Activated CD4-positive, alpha-beta memory T cell treated with anti-CD3 and anti-CD28 coated beads, Interleukin-2, amount 10 ng/mL, durations not matched to agents 7 days and 5 days (primary cell): ENCODE data around the gene HUNK. TPM values are rescaled to one million over a fixed set of nuclear protein-coding genes. Genes with fewer than 3 reads are reported as not detected.

Experiments used
- CTCF ChIA-PET: fragments of 350-600 bp; sonication (Branson Sonifier 250); formaldehyde crosslinking; loops from one replicate; lab custom pipeline; 2021; ENCODE audit warnings: antibody characterized with exemption, inconsistent platforms; lab: Charles Lee
- POLR2A ChIA-PET: fragments of 350-600 bp; sonication (Branson Sonifier 250); formaldehyde crosslinking; loops from one replicate; lab custom pipeline; 2021; ENCODE audit warnings: antibody characterized with exemption; lab: Charles Lee
- DNase-seq: peaks from one replicate; pipeline ENCODE4 v3.0.0-alpha.2; 2020
- H3K27ac Mint-ChIP-seq: one replicate; pipeline ENCODE4 v1.8.0; 2021; ENCODE audit warnings: mild to moderate bottlenecking, mixed read lengths
- H3K27me3 Mint-ChIP-seq: one replicate; pipeline ENCODE4 v1.8.0; 2021; ENCODE audit warnings: mixed read lengths
- H3K36me3 Mint-ChIP-seq: one replicate; pipeline ENCODE4 v1.8.0; 2021; ENCODE audit warnings: low read depth, mixed read lengths
- H3K4me1 Mint-ChIP-seq: one replicate; pipeline ENCODE4 v1.8.0; 2021; ENCODE audit warnings: mixed read lengths
- H3K4me3 Mint-ChIP-seq: one replicate; pipeline ENCODE4 v1.8.0; 2021; ENCODE audit warnings: mild to moderate bottlenecking, mixed read lengths
- H3K9me3 Mint-ChIP-seq: one replicate; pipeline ENCODE4 v1.8.0; 2021; ENCODE audit warnings: mixed read lengths
- total RNA-seq, 2 experiments: library from RNA; stranded (reverse); gene quantifications; one replicate each; pipeline ENCODE4 v1.2.3, GENCODE V29; 2021

The HUNK gene
- total RNA-seq, 2 experiments from 2014 or later: 0.03 to 0.05 TPM

GRCh38 chr21:31893851-31894415 lies 21.1 kb downstream of the HUNK start:
- ChIA-PET POLR2A (no interaction called here), CTCF (no interaction called here)
- no peak overlapping the region for H3K27ac Mint-ChIP-seq
- H3K36me3 Mint-ChIP-seq: no peaks in the 10 kb centered on the region
- DNase-seq: no peak
- no peaks in the 10 kb centered on the region for H3K27me3 Mint-ChIP-seq
- H3K4me3 Mint-ChIP-seq: no peak overlapping the region
- no peaks in the 10 kb centered on the region for H3K4me1 Mint-ChIP-seq
- H3K9me3 Mint-ChIP-seq: no peaks in the 10 kb centered on the region

- H3K9me3 Mint-ChIP-seq: no peaks in the 10 kb centered on the region
- DNase-seq: no peak
- POLR2A ChIA-PET: no interaction called here
- H3K4me1 Mint-ChIP-seq: no peaks in the 10 kb centered on the region
- H3K36me3 Mint-ChIP-seq: no peaks in the 10 kb centered on the region
- no peak overlapping the region for H3K4me3 Mint-ChIP-seq
- H3K27ac Mint-ChIP-seq: no peak overlapping the region
- CTCF ChIA-PET: no interaction called here
- H3K27me3 Mint-ChIP-seq: no peaks in the 10 kb centered on the region
Observed at GRCh38 chr21:31894457-31894856, 21.6 kb downstream of the HUNK start.

GRCh38 chr21:31895077-31895835 lies 22.4 kb downstream of the HUNK start:
- H3K27ac Mint-ChIP-seq: no peak overlapping the region
- POLR2A ChIA-PET: no interaction called here
- H3K27me3 Mint-ChIP-seq: no peaks in the 10 kb centered on the region
- H3K36me3 Mint-ChIP-seq: no peaks in the 10 kb centered on the region
- CTCF ChIA-PET: no interaction called here
- H3K4me1 Mint-ChIP-seq: no peaks in the 10 kb centered on the region
- no peak for DNase-seq
- no peaks in the 10 kb centered on the region for H3K9me3 Mint-ChIP-seq
- no peak overlapping the region for H3K4me3 Mint-ChIP-seq

DNA sequence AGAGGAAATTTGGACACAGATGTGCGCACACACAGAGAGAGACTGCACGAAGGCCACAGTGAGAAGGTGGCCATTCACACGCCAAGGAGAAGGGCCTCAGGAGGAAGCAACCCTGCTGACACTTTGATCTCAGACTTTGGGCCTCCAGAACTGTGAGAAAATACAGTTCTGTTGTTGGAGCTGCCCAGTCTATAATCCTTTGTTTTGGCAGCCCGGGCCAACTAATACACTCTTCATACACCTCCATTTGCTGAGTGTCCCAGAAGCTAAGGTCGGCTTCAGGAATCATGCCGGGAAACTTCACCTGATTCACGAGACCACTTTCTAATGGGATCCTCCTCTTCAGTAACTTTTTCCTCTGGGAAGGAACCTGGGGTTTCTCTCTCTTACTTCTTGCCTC lies 23.2 kb downstream of the HUNK start:
- H3K27ac Mint-ChIP-seq: no peak overlapping the region
- CTCF ChIA-PET: no interaction called here
- POLR2A ChIA-PET: no interaction called here

GRCh38 chr21:31897311-31897710 lies 24.5 kb downstream of the HUNK start:
- no peaks in the 10 kb centered on the region for H3K36me3 Mint-ChIP-seq
- no peaks in the 10 kb centered on the region for H3K4me1 Mint-ChIP-seq
- H3K9me3 Mint-ChIP-seq: no peaks in the 10 kb centered on the region
- H3K27me3 Mint-ChIP-seq: no peaks in the 10 kb centered on the region
- ChIA-PET CTCF (no interaction called here), POLR2A (no interaction called here)
- H3K4me3 Mint-ChIP-seq: no peak overlapping the region
- DNase-seq: no peak
- no peak overlapping the region for H3K27ac Mint-ChIP-seq

More for the DNA sequence above, 23.2 kb downstream of the HUNK start:
- Mint-ChIP-seq H3K36me3 (no peaks in the 10 kb centered on the region), H3K9me3 (no peaks in the 10 kb centered on the region), H3K4me1 (no peaks in the 10 kb centered on the region), H3K4me3 (no peak overlapping the region), H3K27me3 (no peaks in the 10 kb centered on the region)
- DNase-seq: no peak

DNA sequence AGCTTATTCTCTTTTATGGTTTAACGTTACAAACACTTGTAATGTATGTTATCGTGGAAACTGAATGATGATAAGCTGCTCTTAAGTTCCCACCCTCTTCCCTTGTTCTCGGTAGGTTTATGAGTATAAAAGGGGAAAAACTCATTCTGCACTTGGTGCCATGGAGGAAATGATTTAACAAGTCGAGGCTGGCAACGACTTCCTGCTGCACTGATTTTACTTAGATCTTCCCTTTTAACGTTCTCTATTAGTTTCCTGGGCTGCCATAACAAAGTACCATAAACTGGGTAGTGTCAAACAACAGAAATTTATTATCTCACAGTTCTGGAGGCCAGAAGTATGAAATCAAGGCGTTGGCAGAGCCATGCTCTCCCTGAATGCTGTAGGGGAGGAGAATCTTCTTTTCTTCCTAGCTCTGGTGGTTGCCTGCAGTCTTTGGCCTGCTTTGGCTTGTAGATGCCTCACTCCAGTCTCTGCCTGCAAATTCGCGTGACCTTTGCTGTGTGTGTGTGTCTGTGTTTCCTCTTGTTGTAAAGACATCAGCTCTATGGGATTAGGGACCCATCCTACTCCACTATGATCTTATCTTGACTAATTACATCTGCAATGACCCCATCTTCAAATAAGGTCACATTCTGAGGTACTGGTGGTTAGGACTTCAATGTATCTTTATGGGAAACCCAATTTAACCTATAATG lies 26.3 kb downstream of the HUNK start:
- Mint-ChIP-seq H3K4me1 (no peaks in the 10 kb centered on the region), H3K36me3 (no peaks in the 10 kb centered on the region), H3K27me3 (no peaks in the 10 kb centered on the region), H3K27ac (no peak overlapping the region), H3K4me3 (no peak overlapping the region), H3K9me3 (no peaks in the 10 kb centered on the region)
- CTCF ChIA-PET: interaction anchor here (0.9 kb wide), 1 partner anchor 23 kb away, joined by 3 read pairs; no protein-coding TSS in a partner anchor
- DNase-seq: no peak
- POLR2A ChIA-PET: no interaction called here

GRCh38 chr21:31900121-31900895 lies 27.5 kb downstream of the HUNK start:
- H3K36me3 Mint-ChIP-seq: no peaks in the 10 kb centered on the region
- H3K4me3 Mint-ChIP-seq: no peak overlapping the region
- no peaks in the 10 kb centered on the region for H3K27me3 Mint-ChIP-seq
- H3K4me1 Mint-ChIP-seq: no peaks in the 10 kb centered on the region
- no peak for DNase-seq
- no peaks in the 10 kb centered on the region for H3K9me3 Mint-ChIP-seq
- no peak overlapping the region for H3K27ac Mint-ChIP-seq
- POLR2A ChIA-PET: no interaction called here
- CTCF ChIA-PET: no interaction called here

DNA sequence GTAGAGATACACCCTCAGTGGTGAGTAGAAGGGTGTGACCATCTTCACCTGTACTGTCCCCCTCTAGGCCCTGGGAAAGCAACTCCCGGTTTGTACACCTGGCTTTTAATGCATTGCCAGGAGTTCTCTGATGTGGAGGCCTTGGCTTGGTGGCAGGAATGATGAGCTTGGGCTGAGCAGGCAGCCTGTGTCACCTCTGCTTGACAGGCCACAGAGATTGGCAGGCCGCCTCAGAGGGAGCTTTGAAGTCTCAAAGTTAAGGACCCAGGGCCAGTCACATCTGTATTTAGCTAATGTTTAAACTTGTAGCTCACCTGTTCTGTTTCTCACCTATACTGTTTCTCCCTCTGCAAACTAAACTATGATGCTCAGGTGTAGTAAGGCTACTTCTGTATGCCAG lies 28.5 kb downstream of the HUNK start:
- Mint-ChIP-seq H3K4me3 (no peak overlapping the region), H3K36me3 (no peaks in the 10 kb centered on the region), H3K9me3 (no peaks in the 10 kb centered on the region), H3K27ac (no peak overlapping the region), H3K27me3 (no peaks in the 10 kb centered on the region), H3K4me1 (no peaks in the 10 kb centered on the region)
- POLR2A ChIA-PET: no interaction called here
- CTCF ChIA-PET: no interaction called here
- no peak for DNase-seq

DNA sequence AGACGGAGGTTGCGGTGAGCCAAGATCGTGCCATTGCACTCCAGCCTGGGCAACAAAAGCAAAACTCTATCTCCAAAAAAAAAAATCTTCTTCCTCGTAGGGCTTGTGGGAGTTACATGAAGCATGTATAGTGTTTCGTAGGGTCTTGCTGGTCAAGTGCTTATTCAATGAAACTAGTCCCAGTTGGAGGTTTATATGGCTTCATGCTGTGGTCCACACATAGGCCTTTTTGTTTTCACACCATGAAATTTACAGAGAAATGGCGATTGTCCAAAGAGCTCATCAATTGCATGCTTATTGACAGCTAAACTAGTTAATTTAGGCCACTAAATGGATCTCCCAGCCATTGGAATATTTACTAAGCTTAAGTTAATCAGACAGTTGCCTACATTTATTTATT lies 29.6 kb downstream of the HUNK start:
- CTCF ChIA-PET: no interaction called here
- no peaks in the 10 kb centered on the region for H3K9me3 Mint-ChIP-seq
- H3K4me3 Mint-ChIP-seq: no peak overlapping the region
- peaks cover 3% of the 10 kb centered on the region for H3K27me3 Mint-ChIP-seq
- H3K27ac Mint-ChIP-seq: no peak overlapping the region
- POLR2A ChIA-PET: no interaction called here
- DNase-seq: no peak
- no peaks in the 10 kb centered on the region for H3K36me3 Mint-ChIP-seq
- no peaks in the 10 kb centered on the region for H3K4me1 Mint-ChIP-seq

DNA sequence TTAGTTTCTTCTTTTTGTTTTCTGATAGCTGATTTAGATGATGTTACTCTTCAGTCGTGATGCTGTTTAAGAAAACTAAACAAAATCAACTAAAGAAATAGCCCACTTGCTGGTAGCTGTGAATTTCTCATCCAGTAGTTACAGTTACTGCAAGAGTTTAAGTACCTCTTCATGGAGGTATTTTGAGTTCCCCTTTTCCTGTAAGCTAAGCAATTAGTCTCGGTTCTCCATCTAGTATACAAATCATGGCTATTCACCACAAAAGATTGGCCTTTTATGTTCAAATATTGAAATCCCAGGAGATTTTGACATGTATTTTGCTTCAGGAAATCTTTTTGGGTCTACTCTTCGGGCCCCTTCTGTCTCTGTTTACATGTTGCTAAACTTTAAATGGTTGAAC lies 31.1 kb downstream of the HUNK start:
- DNase-seq: no peak
- Mint-ChIP-seq H3K36me3 (no peaks in the 10 kb centered on the region), H3K4me3 (no peak overlapping the region), H3K27ac (no peak overlapping the region), H3K27me3 (peaks cover 10% of the 10 kb centered on the region), H3K4me1 (no peaks in the 10 kb centered on the region), H3K9me3 (no peaks in the 10 kb centered on the region)
- ChIA-PET CTCF (no interaction called here), POLR2A (no interaction called here)

DNA sequence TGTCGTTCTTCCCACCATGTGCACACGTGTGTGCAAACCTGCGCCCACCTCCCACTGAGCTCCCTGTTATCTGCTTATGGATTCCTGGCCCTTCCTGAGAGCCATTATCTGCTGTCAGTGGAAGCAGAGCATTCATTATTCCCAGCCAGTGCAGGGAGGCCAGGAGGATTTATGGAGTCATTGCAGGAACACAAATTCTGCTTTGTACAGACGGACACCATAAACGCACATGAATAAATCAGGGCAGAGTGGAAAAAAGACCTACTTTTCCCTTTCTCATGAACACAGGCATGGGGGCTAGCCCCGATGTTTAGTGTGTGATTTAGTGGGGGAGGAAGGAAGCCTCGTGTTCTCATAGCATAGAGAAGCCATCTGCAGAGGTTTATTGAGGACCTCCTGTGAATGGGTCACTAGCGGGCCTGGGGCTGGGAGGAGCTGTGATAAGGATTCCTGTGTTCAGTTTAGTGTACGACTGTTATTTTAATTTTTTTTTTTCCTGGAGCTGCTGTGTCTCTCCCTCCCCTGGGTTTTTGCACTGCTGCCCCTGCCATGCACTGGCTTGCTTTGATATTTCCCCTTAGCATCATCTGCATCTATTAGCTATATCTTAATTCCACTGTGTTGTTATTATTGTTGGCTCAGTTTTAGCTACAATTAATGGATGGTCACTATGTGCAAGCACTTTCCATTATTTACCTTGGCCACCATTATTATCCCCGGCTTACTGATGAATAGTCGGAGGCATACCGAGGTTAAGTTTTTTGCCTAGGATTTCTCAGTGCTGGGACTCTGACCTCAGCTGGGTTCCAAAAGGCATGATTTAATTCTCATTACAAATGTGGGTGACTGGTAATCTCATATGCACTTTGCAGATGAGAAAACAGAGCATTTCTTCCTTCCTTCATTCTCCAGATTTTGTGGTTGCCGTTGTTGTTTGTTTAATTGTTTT lies 33.0 kb downstream of the HUNK start:
- POLR2A ChIA-PET: no interaction called here
- no peak overlapping the region for H3K27ac Mint-ChIP-seq
- no peak for DNase-seq
- H3K36me3 Mint-ChIP-seq: no peaks in the 10 kb centered on the region
- H3K27me3 Mint-ChIP-seq: peaks cover 20% of the 10 kb centered on the region
- CTCF ChIA-PET: no interaction called here
- H3K9me3 Mint-ChIP-seq: no peaks in the 10 kb centered on the region
- H3K4me3 Mint-ChIP-seq: no peak overlapping the region
- H3K4me1 Mint-ChIP-seq: no peaks in the 10 kb centered on the region
